ENCODE measurements around the gene FBXO24.

The FBXO24 gene

GRCh38 chr7:100611983-100612729 is 26.0 kb downstream of the FBXO24 start, which contains the start of gene MOSPD3:
TSS of gene MOSPD3 (plus strand) at chr7:100612540. CDS start at chr7:100612792, 252 bp downstream.
- H3K18ac ChIP-seq (ENCODE audit: low read depth in 1 of 2, low read length in 2 of 2) = peak within 1 kb of the TSS; percentile 81 to 97
- H2BK15ac ChIP-seq (ENCODE audit: low read depth, poor library complexity, severe bottlenecking) = peak within 1 kb of the TSS; percentile 77
- peak; percentile 100 for DNase-seq
- peak within 1 kb of the TSS; percentile 87 for H4K91ac ChIP-seq (ENCODE audit: low read length)
- H3K27ac ChIP-seq (ENCODE audit: low read length, poor library complexity, severe bottlenecking) = peak within 1 kb of the TSS; percentile 82
- no peak within 1 kb of the TSS for H3K23ac ChIP-seq (ENCODE audit: low read length in 2 of 2)
- peaks cover 9 to 18% of the 10 kb centered on the region in 2 experiments for H3K36me3 ChIP-seq (ENCODE audit: control insufficient read depth in 1 of 2, insufficient read depth in 2 of 2, low read depth in 1 of 2, low read length in 2 of 2)
- H3K4me3 ChIP-seq (ENCODE audit: insufficient read depth in 1 of 2, low read depth in 1 of 2, low read length in 2 of 2) = peak within 1 kb of the TSS; percentile 72 to 84
- H3K4ac ChIP-seq (ENCODE audit: low read depth in 1 of 2, low read length in 2 of 2) = peak within 1 kb of the TSS in 1 of 2 experiments; percentile 40
- H3K9me3 ChIP-seq (ENCODE audit: control insufficient read depth, low read length) = no peaks in the 10 kb centered on the region
- no peak within 1 kb of the TSS for H2AK5ac ChIP-seq (ENCODE audit: low read length, severe bottlenecking)
- H2BK120ac ChIP-seq (ENCODE audit: low read depth, low read length) = peak within 1 kb of the TSS; percentile 64
- no peaks in the 10 kb centered on the region for H3K27me3 ChIP-seq (ENCODE audit: control insufficient read depth in 1 of 2, insufficient read depth in 1 of 2, low read length in 2 of 2)
- H3K4me1 ChIP-seq (ENCODE audit: control insufficient read depth, insufficient read depth, low read depth, low read length) = peaks cover 15% of the 10 kb centered on the region
- H4K8ac ChIP-seq (ENCODE audit: low read length) = peak within 1 kb of the TSS; percentile 90
- peak within 1 kb of the TSS; percentile 40 to 67 for H2BK12ac ChIP-seq (ENCODE audit: low read length in 2 of 2)
- H2AFZ ChIP-seq (ENCODE audit: low read depth, low read length) = peak within 1 kb of the TSS; percentile 66
- peak within 1 kb of the TSS; percentile 93 for H3K4me2 ChIP-seq (ENCODE audit: low read length, poor library complexity, severe bottlenecking)
- H3K14ac ChIP-seq (ENCODE audit: low read length in 2 of 2) = peak within 1 kb of the TSS in 1 of 2 experiments; percentile 61
- H3K79me1 ChIP-seq (replicated peaks; ENCODE audit: low read length, poor library complexity, severe bottlenecking) = peaks cover 15% of the 10 kb centered on the region
- H2BK5ac ChIP-seq (ENCODE audit: low read depth, low read length, poor library complexity, severe bottlenecking) = peak within 1 kb of the TSS; percentile 71
- peak within 1 kb of the TSS; percentile 90 for H3K9ac ChIP-seq (ENCODE audit: low read length)
- under 1% methylated on average over 44 of the region's 61 CpGs for WGBS

GRCh38 chr7:100612730-100613390 is 26.7 kb downstream of the FBXO24 start:
- WGBS = 10% methylated on average over 24 of the region's 29 CpGs
- Histone ChIP-seq H2AFZ (ENCODE audit: low read depth, low read length) (peak overlapping the region; percentile 66), H3K9me3 (ENCODE audit: control insufficient read depth, low read length) (no peaks in the 10 kb centered on the region), H2BK15ac (ENCODE audit: low read depth, poor library complexity, severe bottlenecking) (peak overlapping the region; percentile 76), H2BK120ac (ENCODE audit: low read depth, low read length) (peak overlapping the region; percentile 27), H2AK5ac (ENCODE audit: low read length, severe bottlenecking) (no peak overlapping the region), H3K79me1 (replicated peaks; ENCODE audit: low read length, poor library complexity, severe bottlenecking) (peaks cover 15% of the 10 kb centered on the region), H2BK12ac (ENCODE audit: low read length in 2 of 2) (peak overlapping the region in 1 of 2 experiments; percentile 40), H3K23ac (ENCODE audit: low read length in 2 of 2) (no peak overlapping the region), H3K27me3 (ENCODE audit: control insufficient read depth in 1 of 2, insufficient read depth in 1 of 2, low read length in 2 of 2) (no peaks in the 10 kb centered on the region), H3K18ac (ENCODE audit: low read depth in 1 of 2, low read length in 2 of 2) (peak overlapping the region; percentile 54 to 65), H2BK5ac (ENCODE audit: low read depth, low read length, poor library complexity, severe bottlenecking) (no peak overlapping the region), H4K8ac (ENCODE audit: low read length) (peak overlapping the region; percentile 2), H3K14ac (ENCODE audit: low read length in 2 of 2) (peak overlapping the region in 1 of 2 experiments; percentile 61), H4K91ac (ENCODE audit: low read length) (no peak overlapping the region), H3K4me2 (ENCODE audit: low read length, poor library complexity, severe bottlenecking) (peak overlapping the region; percentile 93), H3K36me3 (ENCODE audit: control insufficient read depth in 1 of 2, insufficient read depth in 2 of 2, low read depth in 1 of 2, low read length in 2 of 2) (peaks cover 9 to 11% of the 10 kb centered on the region in 2 experiments), H3K4ac (ENCODE audit: low read depth in 1 of 2, low read length in 2 of 2) (peak overlapping the region in 1 of 2 experiments; percentile 40), H3K9ac (ENCODE audit: low read length) (peak overlapping the region; percentile 90), H3K4me1 (ENCODE audit: control insufficient read depth, insufficient read depth, low read depth, low read length) (peaks cover 13% of the 10 kb centered on the region), H3K27ac (ENCODE audit: low read length, poor library complexity, severe bottlenecking) (no peak overlapping the region), H3K4me3 (ENCODE audit: insufficient read depth in 1 of 2, low read depth in 1 of 2, low read length in 2 of 2) (peak overlapping the region; percentile 72 to 84)
- DNase-seq = peak; percentile 22

- H3K23ac ChIP-seq (ENCODE audit: low read length in 2 of 2) = no peak overlapping the region
- no peaks in the 10 kb centered on the region for H3K27me3 ChIP-seq (ENCODE audit: control insufficient read depth in 1 of 2, insufficient read depth in 1 of 2, low read length in 2 of 2)
- peak overlapping the region; percentile 72 to 84 for H3K4me3 ChIP-seq (ENCODE audit: insufficient read depth in 1 of 2, low read depth in 1 of 2, low read length in 2 of 2)
- WGBS = 94% methylated on average over 11 of the region's 13 CpGs
- H3K18ac ChIP-seq (ENCODE audit: low read depth in 1 of 2, low read length in 2 of 2) = no peak overlapping the region
- no peak overlapping the region for H3K27ac ChIP-seq (ENCODE audit: low read length, poor library complexity, severe bottlenecking)
- no peak overlapping the region for H4K8ac ChIP-seq (ENCODE audit: low read length)
- H2BK5ac ChIP-seq (ENCODE audit: low read depth, low read length, poor library complexity, severe bottlenecking) = no peak overlapping the region
- H2BK120ac ChIP-seq (ENCODE audit: low read depth, low read length) = no peak overlapping the region
- no peak overlapping the region for H2AFZ ChIP-seq (ENCODE audit: low read depth, low read length)
- no peak overlapping the region for H2BK12ac ChIP-seq (ENCODE audit: low read length in 2 of 2)
- H3K4me2 ChIP-seq (ENCODE audit: low read length, poor library complexity, severe bottlenecking) = peak overlapping the region; percentile 93
- H3K4me1 ChIP-seq (ENCODE audit: control insufficient read depth, insufficient read depth, low read depth, low read length) = peaks cover 13% of the 10 kb centered on the region
- no peak overlapping the region for H4K91ac ChIP-seq (ENCODE audit: low read length)
- DNase-seq = no peak
- H3K9ac ChIP-seq (ENCODE audit: low read length) = no peak overlapping the region
- no peak overlapping the region for H3K14ac ChIP-seq (ENCODE audit: low read length in 2 of 2)
- H3K4ac ChIP-seq (ENCODE audit: low read depth in 1 of 2, low read length in 2 of 2) = no peak overlapping the region
- H3K9me3 ChIP-seq (ENCODE audit: control insufficient read depth, low read length) = no peaks in the 10 kb centered on the region
- H2BK15ac ChIP-seq (ENCODE audit: low read depth, poor library complexity, severe bottlenecking) = peak overlapping the region; percentile 62
- H3K79me1 ChIP-seq (replicated peaks; ENCODE audit: low read length, poor library complexity, severe bottlenecking) = peaks cover 15% of the 10 kb centered on the region
- H2AK5ac ChIP-seq (ENCODE audit: low read length, severe bottlenecking) = no peak overlapping the region
- H3K36me3 ChIP-seq (ENCODE audit: control insufficient read depth in 1 of 2, insufficient read depth in 2 of 2, low read depth in 1 of 2, low read length in 2 of 2) = peaks cover 4 to 9% of the 10 kb centered on the region in 2 experiments
Observed at GRCh38 chr7:100613412-100614175, 27.5 kb downstream of the FBXO24 start.
